ENCODE data around the gene ZSCAN32. TPM values are rescaled to one million over a fixed set of nuclear protein-coding genes. Genes with fewer than 3 reads are reported as not detected.

The ZSCAN32 gene
- total RNA-seq, 1 donor from 2014 or later: 4.2 TPM

DNA sequence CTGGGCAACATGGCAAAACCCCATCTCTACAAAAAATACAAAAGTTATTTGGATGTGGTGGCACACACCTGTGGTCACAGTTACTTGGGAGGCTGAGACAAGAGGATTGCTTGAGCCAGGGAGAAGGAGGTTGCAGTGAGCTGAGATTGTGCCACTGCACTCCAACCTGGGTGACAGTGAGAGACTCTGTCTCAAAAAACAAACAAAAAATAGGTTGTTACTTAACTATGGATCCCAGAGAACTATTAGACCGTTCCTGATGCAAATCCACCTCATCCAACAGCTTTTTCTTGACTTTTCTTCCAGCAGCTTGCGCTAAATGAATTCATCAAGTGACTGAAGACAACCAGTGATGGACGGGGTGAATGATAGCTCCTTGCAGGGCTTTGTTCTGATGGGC is 45.2 kb downstream of the ZSCAN32 start, which contains the start of gene OR2C1:
Gene OR2C1, plus strand, starts transcription at position 301 of the 400 bp plus-strand sequence. Its CDS starts 52 bp downstream, at position 353.
- no peaks in the 10 kb centered on the region for H3K36me3 ChIP-seq
- H3K27ac ChIP-seq: no peak within 1 kb of the TSS

DNA sequence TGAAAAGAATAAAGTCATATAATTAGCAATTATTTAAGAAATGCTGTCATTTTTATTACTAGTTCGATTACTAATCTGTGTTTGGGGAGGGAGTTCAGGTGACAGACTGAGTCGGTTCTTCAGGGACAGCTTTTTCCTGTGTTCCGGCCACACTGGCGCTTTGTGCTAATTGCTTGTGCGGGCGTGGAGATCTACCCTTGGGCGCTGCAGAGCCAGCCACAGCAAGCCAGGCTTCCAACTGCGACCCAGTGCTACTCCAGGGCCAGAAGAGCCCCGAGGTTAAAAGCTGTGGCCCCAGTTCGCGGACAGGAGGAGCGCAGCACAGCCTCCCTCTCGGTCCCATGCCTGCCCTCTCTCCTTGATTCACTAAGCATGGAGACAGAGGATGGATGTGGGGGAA is 51.6 kb downstream of the ZSCAN32 start:
- Histone ChIP-seq H3K4me1 (no peaks in the 10 kb centered on the region), H3K9me3 (no peaks in the 10 kb centered on the region), H3K27me3 (no peaks in the 10 kb centered on the region), H3K4me3 (no peak overlapping the region), H3K27ac (no peak overlapping the region), H3K36me3 (no peaks in the 10 kb centered on the region)
- no peak for DNase-seq (ENCODE audit: low spot score in 2 of 2)
- intact Hi-C loops (cut with DNase I): no loop called here
- TF ChIP-seq, protein P1, sequence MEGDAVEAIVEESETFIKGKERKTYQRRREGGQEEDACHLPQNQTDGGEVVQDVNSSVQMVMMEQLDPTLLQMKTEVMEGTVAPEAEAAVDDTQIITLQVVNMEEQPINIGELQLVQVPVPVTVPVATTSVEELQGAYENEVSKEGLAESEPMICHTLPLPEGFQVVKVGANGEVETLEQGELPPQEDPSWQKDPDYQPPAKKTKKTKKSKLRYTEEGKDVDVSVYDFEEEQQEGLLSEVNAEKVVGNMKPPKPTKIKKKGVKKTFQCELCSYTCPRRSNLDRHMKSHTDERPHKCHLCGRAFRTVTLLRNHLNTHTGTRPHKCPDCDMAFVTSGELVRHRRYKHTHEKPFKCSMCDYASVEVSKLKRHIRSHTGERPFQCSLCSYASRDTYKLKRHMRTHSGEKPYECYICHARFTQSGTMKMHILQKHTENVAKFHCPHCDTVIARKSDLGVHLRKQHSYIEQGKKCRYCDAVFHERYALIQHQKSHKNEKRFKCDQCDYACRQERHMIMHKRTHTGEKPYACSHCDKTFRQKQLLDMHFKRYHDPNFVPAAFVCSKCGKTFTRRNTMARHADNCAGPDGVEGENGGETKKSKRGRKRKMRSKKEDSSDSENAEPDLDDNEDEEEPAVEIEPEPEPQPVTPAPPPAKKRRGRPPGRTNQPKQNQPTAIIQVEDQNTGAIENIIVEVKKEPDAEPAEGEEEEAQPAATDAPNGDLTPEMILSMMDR (IDR thresholded peaks at IDR 0.05): no peak

More for the DNA sequence above, 45.2 kb downstream of the ZSCAN32 start, which contains the start of gene OR2C1:
- intact Hi-C loops (cut with DNase I): no loop called here
- TF ChIP-seq, protein P1 (IDR thresholded peaks at IDR 0.05): no peak
- Histone ChIP-seq H3K4me1 (no peaks in the 10 kb centered on the region), H3K27me3 (no peaks in the 10 kb centered on the region), H3K4me3 (no peak within 1 kb of the TSS), H3K9me3 (no peaks in the 10 kb centered on the region)
- DNase-seq (ENCODE audit: low spot score in 2 of 2): no peak

DNA sequence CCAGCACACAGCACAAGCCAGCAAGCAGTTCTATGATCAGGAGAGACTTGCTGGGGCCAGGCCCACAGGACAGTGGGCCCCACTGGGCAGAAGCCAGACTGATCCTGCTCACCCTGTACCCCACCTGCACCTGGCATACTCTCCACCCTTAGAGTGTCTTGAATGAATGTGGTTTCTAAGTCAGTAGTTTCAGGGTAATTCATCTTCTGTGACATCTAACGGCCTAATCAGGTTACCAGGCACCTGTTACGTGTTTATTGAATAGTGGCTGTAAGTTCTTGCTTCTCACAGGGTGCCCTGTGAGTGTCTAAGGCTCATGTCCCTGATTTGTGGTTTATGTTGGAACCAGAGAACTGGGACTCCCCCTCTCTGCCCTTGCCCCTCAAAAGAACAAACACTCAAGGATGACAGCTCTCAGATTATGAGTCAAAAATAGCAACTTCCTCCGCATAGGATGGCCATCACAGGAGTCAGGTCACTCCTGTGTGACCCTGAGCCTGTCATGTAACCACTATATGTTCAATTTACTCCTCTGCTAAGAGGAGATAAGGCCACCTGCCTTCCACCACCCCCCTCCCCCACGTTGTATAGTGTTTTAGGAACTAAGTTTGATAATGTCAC is 52.1 kb downstream of the ZSCAN32 start:
- H3K27me3 ChIP-seq: no peaks in the 10 kb centered on the region
- H3K36me3 ChIP-seq: no peaks in the 10 kb centered on the region
- no peaks in the 10 kb centered on the region for H3K9me3 ChIP-seq
- no peak overlapping the region for H3K27ac ChIP-seq
- no peak for DNase-seq (ENCODE audit: low spot score in 2 of 2)
- TF ChIP-seq, protein P1 (IDR thresholded peaks at IDR 0.05): no peak
- intact Hi-C loops (cut with DNase I): no loop called here
- no peak overlapping the region for H3K4me3 ChIP-seq
- no peaks in the 10 kb centered on the region for H3K4me1 ChIP-seq

DNA sequence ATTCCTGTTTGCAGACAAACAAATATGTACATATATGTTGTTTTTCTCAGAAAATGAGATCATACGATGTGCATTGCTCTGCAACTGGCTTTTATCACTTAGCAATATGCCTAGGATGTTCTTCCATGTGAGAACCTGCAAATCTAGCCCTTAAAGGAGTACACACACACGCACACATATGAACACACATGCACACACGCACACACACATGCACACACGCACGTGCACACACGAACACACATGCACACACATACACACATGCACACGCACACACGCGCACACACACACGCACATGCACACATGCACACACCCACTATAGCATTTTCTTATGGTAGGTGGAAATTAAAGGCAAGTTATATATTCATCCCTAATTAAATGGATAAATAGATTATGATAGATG is 53.2 kb downstream of the ZSCAN32 start:
- H3K27me3 ChIP-seq: no peaks in the 10 kb centered on the region
- H3K36me3 ChIP-seq: no peaks in the 10 kb centered on the region
- H3K4me1 ChIP-seq: no peaks in the 10 kb centered on the region
- intact Hi-C loops (cut with DNase I): no loop called here
- no peak overlapping the region for H3K4me3 ChIP-seq
- DNase-seq (ENCODE audit: low spot score in 2 of 2): no peak
- TF ChIP-seq, protein P1 (IDR thresholded peaks at IDR 0.05): no peak
- no peaks in the 10 kb centered on the region for H3K9me3 ChIP-seq
- H3K27ac ChIP-seq: no peak overlapping the region

DNA sequence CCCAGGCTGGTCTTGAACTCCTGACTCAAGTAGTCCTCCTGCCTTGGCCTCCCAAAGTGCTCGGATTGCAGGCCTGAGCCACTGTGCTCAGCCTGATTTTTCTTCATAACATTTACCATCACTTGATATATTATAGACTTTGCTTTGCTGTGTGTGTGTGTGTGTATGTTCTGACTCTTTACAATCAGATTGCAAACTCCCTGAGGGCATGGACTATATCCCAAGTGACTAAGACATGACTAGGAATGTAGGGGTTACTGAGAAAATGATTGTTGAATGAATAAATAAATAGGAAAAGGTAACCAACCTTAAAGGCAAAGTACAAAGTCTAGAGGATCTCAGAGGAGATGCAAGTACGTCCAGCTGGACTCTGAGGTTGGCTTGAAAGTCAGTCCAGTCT is 54.8 kb downstream of the ZSCAN32 start:
- H3K9me3 ChIP-seq: no peaks in the 10 kb centered on the region
- H3K27ac ChIP-seq: no peak overlapping the region
- H3K4me1 ChIP-seq: no peaks in the 10 kb centered on the region
- DNase-seq (ENCODE audit: low spot score in 2 of 2): no peak
- no peaks in the 10 kb centered on the region for H3K27me3 ChIP-seq
- no peak overlapping the region for H3K4me3 ChIP-seq
- intact Hi-C loops (cut with DNase I): no loop called here
- TF ChIP-seq, protein P1 (IDR thresholded peaks at IDR 0.05): no peak
- H3K36me3 ChIP-seq: no peaks in the 10 kb centered on the region

Other genes starting within 250 kb of the ZSCAN32 start
- not detected for gene OR1F1, start 212.8 kb downstream of the ZSCAN32 start, total RNA-seq
- gene ZNF200, start 165.8 kb downstream of the ZSCAN32 start, total RNA-seq: 14.6 TPM
- 1.1 TPM for gene MEFV, start 144.4 kb downstream of the ZSCAN32 start, total RNA-seq
- 61.8 TPM for gene ZNF263, start 117.5 kb downstream of the ZSCAN32 start, total RNA-seq
- 1.6 TPM for gene TIGD7, start 95.6 kb downstream of the ZSCAN32 start, total RNA-seq
- gene ZNF75A, start 95.5 kb downstream of the ZSCAN32 start, total RNA-seq: 8.3 TPM
- gene OR2C1, start 45.1 kb downstream of the ZSCAN32 start, total RNA-seq: not detected
- gene ZNF174, start 211 bp upstream of the ZSCAN32 start, total RNA-seq: 16.0 TPM
- 0.21 TPM for gene ZNF597, start 42.5 kb upstream of the ZSCAN32 start, total RNA-seq
- 74.6 TPM for gene NAA60, start 42.7 kb upstream of the ZSCAN32 start, total RNA-seq
- gene C16orf90, start 94.5 kb upstream of the ZSCAN32 start, total RNA-seq: not detected
- gene CLUAP1, start 100.0 kb upstream of the ZSCAN32 start, total RNA-seq: 72.4 TPM
- gene NLRC3, start 176.4 kb upstream of the ZSCAN32 start, total RNA-seq: 2.1 TPM
- 3.4 TPM for gene SLX4, start 210.6 kb upstream of the ZSCAN32 start, total RNA-seq

All from ascending aorta (tissue), 2 donors.